CMK (cell line): Measurements from ENCODE around the gene MED15.
"Not testable (repeated sequence)": the region's sequence is repeated elsewhere in the genome, so short reads cannot be mapped to it uniquely, and the experiment has no call there.

Experiments used
- DNase-seq: peaks from one replicate; pipeline ENCODE4 v3.0.0-alpha.2; 2010; ENCODE audit warnings: low read depth

Gene MED15

GRCh38 chr22:20602609-20603164 lies 95.3 kb downstream of the MED15 start:
- DNase-seq, result no peak

DNA sequence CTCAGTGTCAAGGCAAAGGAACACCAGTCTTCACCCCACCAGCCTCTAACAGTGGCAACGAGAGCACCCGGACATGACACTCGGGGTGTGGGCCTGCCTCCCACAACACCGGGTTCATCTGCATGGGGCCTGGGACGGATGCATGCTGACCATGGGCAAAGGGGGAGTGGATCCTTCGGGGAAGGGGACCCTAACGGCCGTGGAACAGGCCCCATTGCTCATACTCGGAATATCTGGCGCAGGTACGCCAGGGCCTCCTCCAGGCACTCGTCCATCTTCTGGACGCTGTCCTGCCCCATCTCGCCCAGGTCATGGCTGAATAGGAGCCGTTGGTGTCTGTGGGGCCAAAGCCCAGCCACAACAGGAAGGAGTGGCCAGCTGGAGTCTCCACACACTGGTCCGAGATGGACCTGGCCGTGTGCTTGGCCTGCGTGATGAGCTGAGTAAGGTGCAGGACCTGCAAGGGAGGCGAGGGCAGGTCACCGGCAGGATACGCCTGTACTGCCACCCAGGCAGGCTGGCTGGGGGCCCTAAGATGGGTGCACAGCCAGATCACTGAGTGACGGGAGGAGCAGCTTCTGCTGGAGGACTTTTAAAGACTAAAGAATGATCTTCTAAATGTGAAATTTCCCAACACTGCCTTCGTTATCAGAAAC lies 96.8 kb downstream of the MED15 start:
- DNase-seq, result no peak

DNA sequence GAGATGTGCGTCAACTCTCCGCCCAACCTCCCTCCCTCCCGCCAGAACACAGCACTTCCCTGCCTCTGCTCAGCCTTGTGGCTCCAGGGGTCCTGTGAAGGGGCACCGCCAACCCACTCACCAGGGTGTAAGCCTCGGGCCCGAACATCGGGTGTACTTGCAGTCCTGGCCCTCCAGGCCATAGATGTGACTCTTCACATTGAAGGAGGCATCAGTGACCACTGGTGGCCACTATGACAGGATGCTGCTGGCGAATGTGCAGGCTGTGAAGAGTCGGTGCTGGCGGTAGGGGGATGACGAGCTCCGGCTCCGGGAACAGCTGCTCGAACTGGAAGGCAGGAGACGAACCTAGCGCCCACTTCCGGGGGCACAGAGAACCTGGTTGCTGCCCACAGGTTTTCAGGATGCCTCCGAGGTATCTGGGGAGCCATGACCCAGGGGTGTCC lies 97.4 kb downstream of the MED15 start:
- no peak for DNase-seq

GRCh38 chr22:20605328-20605727 lies 97.9 kb downstream of the MED15 start:
- DNase-seq, result no peak

GRCh38 chr22:20606041-20606783 lies 98.8 kb downstream of the MED15 start:
- peak; percentile 46 for DNase-seq

DNA sequence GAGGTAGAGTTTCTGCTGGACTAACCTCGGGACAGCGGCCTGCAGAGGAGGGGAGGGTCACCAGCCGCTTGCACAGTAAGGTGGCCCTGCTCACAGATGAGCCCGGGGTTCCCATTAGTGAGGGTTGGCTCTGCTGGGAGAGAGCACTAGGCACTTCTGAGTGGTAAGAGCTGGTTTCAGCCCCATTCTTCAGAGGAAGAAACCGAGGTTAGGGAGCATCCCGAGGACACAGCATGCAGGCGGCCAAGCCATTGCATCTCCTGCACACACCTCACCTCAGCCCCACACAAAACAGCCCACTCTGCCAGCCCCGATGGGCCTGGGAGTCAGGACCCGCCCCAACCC lies 99.3 kb downstream of the MED15 start:
- DNase-seq, result no peak

DNA sequence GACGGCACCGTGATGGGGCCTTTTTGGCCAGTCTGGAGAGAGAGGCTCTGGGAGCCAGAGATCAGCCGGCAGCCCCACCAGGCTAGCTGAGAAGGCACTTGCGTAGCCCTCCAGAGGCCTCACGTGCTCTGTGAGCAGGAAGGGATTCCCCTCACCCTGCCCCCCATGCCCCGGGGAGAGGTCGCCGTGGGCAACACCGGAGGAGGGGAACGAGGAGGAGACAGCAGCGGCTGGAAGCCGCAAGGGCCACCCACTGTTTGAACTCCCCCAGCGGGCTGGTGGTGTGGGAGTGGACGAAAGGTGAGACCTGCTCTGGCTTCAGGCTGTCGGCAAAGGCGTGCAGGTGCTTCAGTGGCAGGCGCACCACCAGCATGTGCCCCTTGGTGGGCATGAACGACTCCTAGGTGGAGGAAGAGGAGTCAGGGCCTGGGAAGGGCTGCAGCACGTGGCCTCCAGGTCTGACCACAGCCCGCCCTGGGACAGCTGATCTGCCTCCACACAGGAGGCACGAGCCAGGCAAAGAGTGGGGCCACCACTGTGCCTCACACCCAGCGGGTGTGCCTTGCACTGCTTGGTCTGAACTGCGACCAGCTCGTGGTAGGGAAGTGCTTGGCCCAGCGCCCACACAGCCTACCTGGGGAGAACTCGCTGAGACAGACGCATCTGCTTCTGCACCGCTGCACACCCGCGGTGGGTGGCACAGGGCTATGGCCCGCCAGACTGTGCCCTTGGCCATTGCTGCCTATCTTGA lies 99.9 kb downstream of the MED15 start:
- DNase-seq, result no peak

DNA sequence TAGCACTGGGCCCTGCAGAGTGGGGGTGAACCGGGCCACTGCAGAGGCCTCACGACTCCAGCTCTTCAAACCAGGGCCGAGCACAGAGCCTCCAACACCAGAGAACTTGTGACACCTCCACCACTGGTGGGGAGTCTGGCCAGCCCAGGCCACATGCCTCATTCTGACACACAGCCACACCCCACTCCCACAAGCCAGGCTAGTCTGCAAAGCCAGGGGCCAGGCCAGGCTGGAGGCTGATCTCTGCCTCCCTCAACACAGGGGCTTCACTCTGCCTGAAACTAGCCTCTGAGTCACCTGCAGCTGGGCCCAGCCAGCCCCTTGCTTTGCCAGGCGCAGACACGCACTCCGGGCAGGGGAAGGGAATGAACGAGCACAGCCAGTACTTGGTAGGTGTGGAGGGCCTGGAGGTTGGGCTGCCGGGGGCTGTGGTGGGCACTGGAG lies 102.9 kb downstream of the MED15 start:
- no peak for DNase-seq

DNA sequence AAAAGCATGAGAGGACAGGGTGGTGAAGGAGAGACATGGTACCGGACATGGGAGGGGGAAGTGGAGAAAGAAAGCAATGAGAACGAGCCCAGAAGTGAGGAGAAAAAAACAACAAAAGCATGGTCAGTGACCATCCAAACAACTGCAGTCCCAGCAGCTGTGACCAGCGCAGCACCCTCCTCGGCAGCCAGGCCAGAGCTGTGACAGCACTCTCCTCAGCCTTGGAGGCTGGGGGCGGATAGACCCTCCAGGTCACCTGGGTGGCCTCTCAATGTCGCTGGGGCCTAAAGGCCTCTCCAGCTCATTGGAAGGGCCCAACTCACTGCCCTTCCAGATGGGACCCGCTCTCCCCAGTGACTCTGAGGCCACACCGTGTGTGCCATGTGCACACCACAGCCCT lies 103.3 kb downstream of the MED15 start:
- no peak for DNase-seq

DNA sequence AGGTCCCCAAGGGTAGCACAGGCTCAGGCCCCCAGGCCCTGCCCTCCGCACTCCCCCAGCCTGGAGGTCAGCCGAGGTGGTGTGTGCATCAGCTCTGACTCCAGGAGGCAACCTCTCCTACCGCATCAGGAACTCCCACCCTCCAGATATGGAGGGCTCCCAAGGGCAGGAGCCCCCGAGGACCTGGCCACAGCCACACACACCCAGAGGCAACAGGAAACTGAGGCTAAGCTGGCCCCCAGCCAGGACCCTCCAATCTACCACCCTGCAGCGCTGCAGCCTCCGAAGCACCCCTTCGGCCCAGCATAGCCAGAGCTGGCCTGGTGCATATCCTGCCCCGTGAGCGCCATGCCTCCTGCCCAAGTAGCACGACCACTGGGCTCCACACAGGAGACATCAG lies 104.0 kb downstream of the MED15 start:
- no peak for DNase-seq

DNA sequence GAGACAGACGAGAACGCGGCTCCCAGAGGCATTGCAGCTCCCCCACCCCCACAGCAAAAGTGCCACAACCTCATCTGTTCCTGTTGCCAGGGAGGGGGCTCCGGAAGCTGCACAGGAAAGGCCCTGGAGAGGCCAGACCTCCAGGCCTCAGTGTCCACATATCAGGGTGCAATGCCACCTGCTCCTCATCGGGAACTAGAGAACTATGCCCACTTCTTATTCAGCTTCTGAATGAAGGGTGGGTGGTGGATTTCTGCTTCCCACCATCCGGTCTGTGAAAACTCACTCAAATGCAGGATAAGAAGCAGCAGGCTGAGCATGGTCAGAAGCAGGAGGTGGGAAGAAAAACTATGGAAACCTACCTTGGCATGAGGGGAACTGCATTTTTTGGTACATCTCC lies 105.9 kb downstream of the MED15 start:
- no peak for DNase-seq

GRCh38 chr22:20615021-20615420 lies 107.6 kb downstream of the MED15 start:
- DNase-seq, result no peak

- DNase-seq, result no peak
Observed at GRCh38 chr22:20615533-20616450, 108.4 kb downstream of the MED15 start.

DNA sequence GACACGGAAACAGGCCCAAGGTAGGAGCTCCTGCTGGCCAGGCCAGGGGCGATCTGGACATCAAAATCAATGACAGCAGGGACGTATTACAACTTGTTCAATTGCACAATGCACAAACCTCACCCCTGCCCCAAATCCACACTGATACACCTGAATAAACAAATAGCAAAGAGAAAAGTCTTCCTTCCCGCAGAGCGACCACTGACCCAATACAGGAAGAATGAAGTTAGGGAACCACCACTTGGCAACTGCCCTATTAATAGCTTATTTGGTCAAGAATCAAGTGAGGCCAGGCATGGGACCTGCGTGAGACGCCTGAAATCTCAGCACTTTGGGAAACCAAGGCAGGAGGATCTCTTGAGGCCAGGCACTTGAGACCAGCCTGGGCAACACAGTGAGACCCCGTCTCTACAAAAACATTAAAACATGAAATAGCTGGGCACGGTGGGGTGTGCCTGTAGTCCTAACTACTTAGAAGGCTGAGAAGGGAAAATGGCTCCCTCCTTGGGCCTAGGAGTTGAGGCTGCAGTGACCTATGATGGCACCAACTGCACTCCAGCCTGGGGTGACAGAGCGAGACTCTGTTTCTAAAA lies 109.1 kb downstream of the MED15 start:
- no peak for DNase-seq

DNA sequence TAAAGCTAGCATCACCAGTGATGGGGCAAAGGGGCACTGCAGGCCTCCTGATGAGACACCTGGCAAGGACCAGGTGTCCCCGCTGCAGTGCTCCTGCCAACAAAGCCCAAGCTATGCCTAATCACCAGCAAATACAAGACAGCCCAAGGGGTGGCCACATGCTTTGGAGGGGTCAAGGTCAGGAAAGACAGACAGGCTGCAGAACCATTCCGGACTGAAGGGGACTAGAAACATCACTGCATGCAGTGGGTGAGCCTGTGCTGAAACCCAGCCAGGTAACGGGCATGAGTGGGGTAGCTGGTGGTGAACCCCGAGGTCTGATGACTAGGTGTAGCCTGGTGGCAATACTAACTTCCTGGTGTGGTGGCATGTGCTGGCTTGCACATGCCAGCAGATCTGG lies 111.1 kb downstream of the MED15 start:
- DNase-seq, result no peak

GRCh38 chr22:20619045-20619892 lies 111.9 kb downstream of the MED15 start:
- DNase-seq, result no peak

DNA sequence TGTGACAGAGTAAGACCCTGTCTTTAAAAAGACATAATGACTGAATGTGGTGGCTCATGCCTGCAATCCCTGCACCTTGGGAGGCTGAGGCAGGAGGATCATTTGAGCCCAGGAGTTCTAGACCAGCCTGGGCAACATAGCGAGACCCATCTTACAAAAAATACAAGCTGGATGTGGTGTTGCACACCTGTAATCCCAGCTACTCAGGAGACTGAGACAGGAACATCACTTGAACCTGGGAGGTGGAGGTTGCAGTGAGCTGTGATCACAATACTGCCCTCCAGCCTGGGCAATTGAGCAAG lies 112.4 kb downstream of the MED15 start:
- DNase-seq, result not testable (repeated sequence)

- DNase-seq, result no peak
Observed at GRCh38 chr22:20621162-20621561, 113.8 kb downstream of the MED15 start.

DNA sequence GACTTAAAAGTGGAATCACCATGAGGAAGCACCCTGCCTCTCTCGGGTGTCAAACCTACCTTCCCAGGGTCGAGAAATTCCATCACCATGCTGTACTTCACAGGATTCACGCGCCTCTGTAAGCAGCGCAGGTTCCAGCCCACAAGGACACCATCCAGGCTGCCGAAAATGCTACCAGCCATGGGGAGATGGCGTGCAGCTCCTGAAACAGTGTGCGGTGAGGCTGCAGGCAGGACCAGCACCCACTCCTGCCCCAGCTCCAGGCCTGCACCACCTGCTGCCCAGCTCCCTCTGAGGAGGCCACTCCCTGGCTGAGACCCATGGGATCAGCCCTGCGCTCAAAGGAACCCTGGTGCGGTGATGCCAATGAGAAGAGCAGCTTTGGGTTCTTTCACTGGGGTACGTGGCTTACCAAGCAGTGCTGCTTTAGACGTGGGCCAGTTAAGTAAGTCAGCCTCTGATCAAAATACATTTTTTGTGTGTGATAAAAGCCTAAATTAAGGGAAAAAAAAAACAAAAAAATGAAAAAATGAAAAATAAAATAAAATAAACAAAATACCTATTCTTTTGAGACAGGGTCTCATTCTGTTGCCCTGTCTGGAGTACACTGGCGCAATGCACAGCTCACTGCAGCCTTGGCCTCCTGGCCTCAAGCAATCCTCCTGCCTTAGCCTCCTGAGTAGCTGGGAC lies 115.4 kb downstream of the MED15 start:
- no peak for DNase-seq

DNA sequence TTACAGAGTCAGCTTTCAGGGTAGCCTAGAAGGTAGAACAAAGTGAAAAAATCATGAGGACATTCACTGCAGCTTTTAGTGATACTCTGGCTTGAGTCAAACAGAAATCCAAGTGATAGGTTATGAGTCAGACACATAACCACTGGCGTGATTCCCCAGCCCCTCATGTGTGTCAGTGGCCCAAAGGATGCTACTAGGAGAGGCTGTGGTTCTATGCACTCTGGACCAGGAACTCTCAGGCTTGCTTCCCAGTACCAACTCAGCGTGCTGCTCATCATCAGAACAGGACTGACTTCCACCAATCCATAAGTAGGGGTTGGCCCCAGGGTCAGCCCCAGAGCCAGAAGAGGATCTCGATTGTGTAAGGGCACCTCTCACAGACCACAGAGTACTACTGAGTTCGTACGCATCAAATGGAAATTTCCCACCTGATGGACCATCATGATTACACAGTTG lies 116.8 kb downstream of the MED15 start:
- DNase-seq, result no peak
